MM.1S (cell line): Measurements from ENCODE around the gene MYBL2.

Experiments used
- DNase-seq: peaks from one replicate; pipeline ENCODE4 v3.0.0-alpha.2; 2015
- H2AFZ ChIP-seq: fragments of 300-600 bp; sonication (generic); 2 replicates; pipeline ENCODE4 v1.6.0; 2016; ENCODE audit warnings: antibody characterized with exemption, low read length
- H3F3A ChIP-seq: fragments of 300-600 bp; sonication (generic); 2 replicates; pipeline ENCODE4 v1.6.1; 2016; ENCODE audit warnings: mild to moderate bottlenecking, antibody characterized with exemption, low read length, moderate library complexity, mixed read lengths; ENCODE audit not compliant: insufficient read depth
- H3K27ac ChIP-seq: fragments of 300-600 bp; sonication (generic); 2 replicates; pipeline ENCODE4 v1.5.1; 2016; ENCODE audit warnings: mild to moderate bottlenecking, low read length
- H3K27me3 ChIP-seq: fragments of 300-600 bp; sonication (generic); replicated peaks from 2 replicates; pipeline ENCODE4 v1.6.0; 2016; ENCODE audit warnings: low read length; ENCODE audit not compliant: insufficient read depth
- H3K36me3 ChIP-seq: fragments of 300-600 bp; sonication (generic); replicated peaks from 2 replicates; pipeline ENCODE4 v1.6.1; 2016; ENCODE audit warnings: mild to moderate bottlenecking, low read length, mixed read lengths; ENCODE audit not compliant: insufficient read depth
- H3K4me1 ChIP-seq: fragments of 300-600 bp; sonication (generic); 2 replicates; pipeline ENCODE4 v1.6.1; 2016; ENCODE audit warnings: low read length, mixed read lengths
- H3K4me2 ChIP-seq: fragments of 300-600 bp; sonication (generic); 2 replicates; pipeline ENCODE4 v1.6.0; 2016; ENCODE audit warnings: low read depth, low read length
- H3K4me3 ChIP-seq: fragments of 300-600 bp; sonication (generic); 2 replicates; pipeline ENCODE4 v1.5.1; 2016; ENCODE audit warnings: low read length, mixed read lengths
- H3K79me2 ChIP-seq: fragments of 300-600 bp; sonication (generic); 2 replicates; pipeline ENCODE4 v1.6.1; 2016; ENCODE audit warnings: mixed run types, low read length, mixed read lengths
- H3K9ac ChIP-seq: fragments of 300-600 bp; sonication (generic); 2 replicates; pipeline ENCODE4 v1.6.1; 2016; ENCODE audit warnings: low read length, mixed read lengths
- H3K9me2 ChIP-seq: fragments of 300-600 bp; sonication (generic); replicated peaks from 2 replicates; pipeline ENCODE4 v1.6.1; 2016; ENCODE audit warnings: mild to moderate bottlenecking, low read length, mixed read lengths; ENCODE audit not compliant: insufficient read depth
- H3K9me3 ChIP-seq: fragments of 300-600 bp; sonication (generic); replicated peaks from 2 replicates; pipeline ENCODE4 v1.6.1; 2016; ENCODE audit warnings: mild to moderate bottlenecking, low read length, mixed read lengths; ENCODE audit not compliant: insufficient read depth
- H4K20me1 ChIP-seq: fragments of 300-600 bp; sonication (generic); 2 replicates; pipeline ENCODE4 v1.6.1; 2016; ENCODE audit warnings: mild to moderate bottlenecking, low read length, moderate library complexity, mixed read lengths; ENCODE audit not compliant: insufficient read depth
- CTCF ChIP-seq: fragments of 300-600 bp; sonication (generic); IDR thresholded peaks from 2 replicates; pipeline ENCODE4 v1.5.1; 2016; ENCODE audit warnings: antibody characterized with exemption, low read length, mixed read lengths
- EZH2 ChIP-seq: fragments of 300-600 bp; sonication (generic); optimal IDR thresholded peaks from 2 replicates; pipeline ENCODE3; 2017; ENCODE audit warnings: low read depth, mild to moderate bottlenecking, antibody characterized with exemption, low read length, mixed read lengths
- EZH2phosphoT487 ChIP-seq: fragments of 300-600 bp; sonication (generic); IDR thresholded peaks from 2 replicates; pipeline ENCODE4 v1.6.1; 2018; ENCODE audit warnings: antibody characterized with exemption, low read length

Gene MYBL2

DNA sequence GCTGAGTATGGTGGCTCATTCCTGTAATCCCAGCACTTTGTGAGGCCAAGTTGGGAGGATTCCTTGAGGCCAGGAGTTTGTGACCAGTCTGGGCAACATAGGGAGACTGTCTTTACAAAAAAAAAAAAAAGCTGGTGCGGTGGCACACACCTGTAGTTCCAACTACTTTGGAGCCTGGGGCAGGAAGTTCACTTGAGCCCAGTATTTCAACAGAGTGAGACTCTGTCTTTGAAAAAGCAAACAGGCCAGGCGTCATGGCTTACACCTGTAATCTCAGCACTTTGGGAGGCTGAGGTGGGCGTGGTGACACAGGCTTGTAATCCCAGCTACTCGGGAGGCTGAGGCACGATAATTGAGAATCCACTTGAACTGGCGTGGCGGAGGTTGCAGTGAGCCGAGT, 28.7 kb downstream of the MYBL2 start:
- Histone ChIP-seq H3K36me3 (peaks cover 10% of the 10 kb centered on the region), H3F3A (no peaks in the 10 kb centered on the region), H3K4me3 (no peak overlapping the region), H3K4me2 (no peak overlapping the region), H3K9ac (no peak overlapping the region), H3K27ac (no peak overlapping the region), H2AFZ (no peak overlapping the region), H3K9me2 (no peaks in the 10 kb centered on the region), H3K79me2 (peaks cover 28% of the 10 kb centered on the region), H3K9me3 (no peaks in the 10 kb centered on the region), H4K20me1 (no peaks in the 10 kb centered on the region), H3K4me1 (no peaks in the 10 kb centered on the region), H3K27me3 (no peaks in the 10 kb centered on the region)
- TF ChIP-seq EZH2phosphoT487, result no peak
- DNase-seq, result no peak

GRCh38 chr20:43699941-43700565, 33.1 kb downstream of the MYBL2 start:
- Histone ChIP-seq H3K9me3 (no peaks in the 10 kb centered on the region), H3K4me2 (no peak overlapping the region), H4K20me1 (no peaks in the 10 kb centered on the region), H2AFZ (no peak overlapping the region), H3K27ac (no peak overlapping the region), H3F3A (no peaks in the 10 kb centered on the region), H3K4me3 (no peak overlapping the region), H3K36me3 (peaks cover 17% of the 10 kb centered on the region), H3K4me1 (no peaks in the 10 kb centered on the region), H3K27me3 (no peaks in the 10 kb centered on the region), H3K9ac (no peak overlapping the region), H3K79me2 (peaks cover 40% of the 10 kb centered on the region), H3K9me2 (no peaks in the 10 kb centered on the region)
- no peak for TF ChIP-seq EZH2phosphoT487
- no peak for TF ChIP-seq CTCF
- TF ChIP-seq EZH2, result no peak
- DNase-seq, result no peak

DNA sequence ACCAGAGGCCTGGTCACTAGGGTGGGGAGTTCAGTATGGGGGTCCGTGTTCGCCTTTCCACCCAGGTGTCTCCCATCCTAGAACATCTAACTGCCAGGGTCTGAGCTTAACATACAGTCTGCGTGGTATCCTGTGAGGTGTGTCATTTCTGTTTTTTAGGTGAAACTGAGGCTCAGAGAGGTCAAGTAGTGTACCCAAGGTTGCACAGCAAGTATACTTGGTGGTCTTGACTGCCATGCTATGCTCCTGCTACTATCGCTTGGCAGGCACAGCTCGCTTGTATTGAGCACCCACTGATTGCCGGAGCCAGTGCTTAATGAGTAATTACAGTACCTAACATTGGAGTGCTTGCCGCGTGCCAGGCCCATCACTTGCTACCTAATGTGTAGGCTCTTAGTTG, 33.7 kb downstream of the MYBL2 start:
- Histone ChIP-seq H3K4me3 (no peak overlapping the region), H2AFZ (no peak overlapping the region), H3K36me3 (peaks cover 17% of the 10 kb centered on the region), H3K4me2 (no peak overlapping the region), H3K9ac (no peak overlapping the region), H3K27ac (no peak overlapping the region), H3K27me3 (no peaks in the 10 kb centered on the region), H3K4me1 (no peaks in the 10 kb centered on the region), H3K79me2 (peaks cover 40% of the 10 kb centered on the region), H3F3A (no peaks in the 10 kb centered on the region), H4K20me1 (no peaks in the 10 kb centered on the region), H3K9me3 (no peaks in the 10 kb centered on the region), H3K9me2 (no peaks in the 10 kb centered on the region)
- TF ChIP-seq CTCF, result no peak
- DNase-seq, result no peak

DNA sequence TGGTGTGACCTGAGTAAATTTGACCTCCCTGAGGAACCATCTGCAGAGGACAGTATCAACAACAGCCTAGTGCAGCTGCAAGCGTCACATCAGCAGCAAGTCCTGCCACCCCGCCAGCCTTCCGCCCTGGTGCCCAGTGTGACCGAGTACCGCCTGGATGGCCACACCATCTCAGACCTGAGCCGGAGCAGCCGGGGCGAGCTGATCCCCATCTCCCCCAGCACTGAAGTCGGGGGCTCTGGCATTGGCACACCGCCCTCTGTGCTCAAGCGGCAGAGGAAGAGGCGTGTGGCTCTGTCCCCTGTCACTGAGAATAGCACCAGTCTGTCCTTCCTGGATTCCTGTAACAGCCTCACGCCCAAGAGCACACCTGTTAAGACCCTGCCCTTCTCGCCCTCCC, 35.6 kb downstream of the MYBL2 start:
- peaks cover 33% of the 10 kb centered on the region for H3K79me2 ChIP-seq
- no peak for TF ChIP-seq CTCF
- no peak for TF ChIP-seq EZH2
- no peak for TF ChIP-seq EZH2phosphoT487
- H3K9me2 ChIP-seq, result no peaks in the 10 kb centered on the region
- no peaks in the 10 kb centered on the region for H3K4me1 ChIP-seq
- H3K27ac ChIP-seq, result no peak overlapping the region
- no peaks in the 10 kb centered on the region for H3F3A ChIP-seq
- peaks cover 17% of the 10 kb centered on the region for H3K36me3 ChIP-seq
- H4K20me1 ChIP-seq, result no peaks in the 10 kb centered on the region
- H3K4me2 ChIP-seq, result no peak overlapping the region
- H2AFZ ChIP-seq, result no peak overlapping the region
- H3K27me3 ChIP-seq, result no peaks in the 10 kb centered on the region
- no peak for DNase-seq
- no peak overlapping the region for H3K9ac ChIP-seq
- no peak overlapping the region for H3K4me3 ChIP-seq
- no peaks in the 10 kb centered on the region for H3K9me3 ChIP-seq
